CD4-positive, alpha-beta T cell treated with Interferon alpha-2 for 1 hour (primary cell): ENCODE data around the gene WDR33.

ENCODE experiments used
- DNase-seq, 2 donors: peaks; one replicate each; pipeline ENCODE4 v3.0.0-alpha.2; 2020 to 2022

The WDR33 gene

GRCh38 chr2:127669056-127669455, 141.9 kb downstream of the WDR33 start:
- no peak for DNase-seq

GRCh38 chr2:127665267-127665893, 145.6 kb downstream of the WDR33 start:
- DNase-seq: no peak

GRCh38 chr2:127664895-127665225, 146.1 kb downstream of the WDR33 start:
- DNase-seq: no peak

- DNase-seq: no peak
Measured at GRCh38 chr2:127664065-127664894, 146.7 kb downstream of the WDR33 start.

GRCh38 chr2:127663566-127664064, 147.4 kb downstream of the WDR33 start:
- DNase-seq: no peak

- no peak for DNase-seq
Measured at GRCh38 chr2:127662937-127663565, 147.9 kb downstream of the WDR33 start.

GRCh38 chr2:127661949-127662510, 148.9 kb downstream of the WDR33 start:
- DNase-seq: no peak

GRCh38 chr2:127661072-127661649, 149.8 kb downstream of the WDR33 start:
- no peak for DNase-seq

GRCh38 chr2:127660291-127660578, 150.7 kb downstream of the WDR33 start:
- no peak for DNase-seq

- no peak for DNase-seq
Measured at GRCh38 chr2:127659408-127660290, 151.3 kb downstream of the WDR33 start.

- no peak for DNase-seq
Measured at GRCh38 chr2:127658641-127659407, 152.1 kb downstream of the WDR33 start.

GRCh38 chr2:127658146-127658545, 152.8 kb downstream of the WDR33 start:
- DNase-seq: no peak

GRCh38 chr2:127657232-127657595, 153.8 kb downstream of the WDR33 start:
- no peak for DNase-seq

GRCh38 chr2:127656569-127657231, 154.3 kb downstream of the WDR33 start:
- no peak for DNase-seq

GRCh38 chr2:127655209-127656073, 155.5 kb downstream of the WDR33 start:
- no peak for DNase-seq

GRCh38 chr2:127654838-127655175, 156.2 kb downstream of the WDR33 start:
- no peak for DNase-seq

- no peak for DNase-seq
Measured at GRCh38 chr2:127654084-127654837, 156.7 kb downstream of the WDR33 start.

- DNase-seq: no peak
Measured at GRCh38 chr2:127653421-127654083, 157.4 kb downstream of the WDR33 start.
